ENCODE data around the gene BTF3L4. TPM values are rescaled to one million over a fixed set of nuclear protein-coding genes. Genes with fewer than 3 reads are reported as not detected.

BTF3L4 gene
- total RNA-seq: 104 and 119 TPM in 2 replicates

DNA sequence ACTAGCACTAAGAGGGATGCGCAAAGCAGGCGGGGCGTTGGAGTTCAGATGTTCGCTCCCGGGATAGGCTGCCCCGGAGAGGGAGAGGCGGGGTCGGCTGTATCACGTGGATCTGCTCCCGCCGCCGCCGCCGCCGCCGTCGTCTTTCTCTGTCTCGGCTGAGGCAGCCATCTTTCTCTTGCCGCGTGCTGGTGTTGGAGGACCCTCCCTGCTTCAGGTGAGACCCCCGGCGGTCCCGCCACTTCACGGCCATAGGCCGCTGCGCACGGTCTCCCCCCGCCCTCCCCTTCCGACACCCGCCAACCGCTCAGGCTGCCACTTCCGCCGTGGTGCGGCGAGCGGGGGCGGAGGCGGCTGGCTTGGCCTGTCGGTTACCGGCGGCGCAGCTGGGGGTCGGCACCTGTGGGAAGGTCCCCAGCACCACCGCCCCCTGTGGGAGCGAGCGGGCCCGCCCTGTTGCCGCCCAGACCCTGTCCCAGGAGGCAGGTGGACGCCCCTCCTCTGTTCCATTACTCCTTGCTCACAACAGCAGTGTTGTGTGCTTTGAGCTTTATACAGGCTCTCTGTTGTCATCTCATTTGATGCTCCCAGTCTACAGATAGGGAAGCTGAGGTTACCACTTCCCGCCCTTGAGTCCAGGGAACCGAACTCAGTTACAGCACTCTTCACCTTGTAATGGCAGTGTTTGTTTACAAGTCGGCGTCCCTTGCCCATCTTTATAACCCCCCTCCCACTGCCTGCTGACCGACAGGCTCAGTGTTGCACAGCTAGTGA is at the start of gene BTF3L4:
TSS of gene BTF3L4 (plus strand) at position 133 of the 774 bp plus-strand sequence. CDS start 3,553 bp downstream, outside the sequence.
- peaks cover 50% of the 10 kb centered on the region for H3K4me1 ChIP-seq (ENCODE audit: insufficient read depth, low read length)
- peaks cover 28% of the 10 kb centered on the region for H4K20me1 ChIP-seq (ENCODE audit: insufficient read depth, low read length)
- H3K79me2 ChIP-seq (ENCODE audit: insufficient read depth, low read length): peaks cover 85% of the 10 kb centered on the region
- H3K36me3 ChIP-seq (ENCODE audit: insufficient read depth, low read length): peaks cover 19% of the 10 kb centered on the region
- peak within 1 kb of the TSS; percentile 99 for H3K4me2 ChIP-seq (ENCODE audit: insufficient read depth, low read length)
- peak within 1 kb of the TSS; percentile 84 for H3K4me3 ChIP-seq (ENCODE audit: insufficient read depth, low read length)
- peak within 1 kb of the TSS; percentile 93 for H3K27ac ChIP-seq (ENCODE audit: low read depth, low read length)
- TF ChIP-seq, protein P1, sequence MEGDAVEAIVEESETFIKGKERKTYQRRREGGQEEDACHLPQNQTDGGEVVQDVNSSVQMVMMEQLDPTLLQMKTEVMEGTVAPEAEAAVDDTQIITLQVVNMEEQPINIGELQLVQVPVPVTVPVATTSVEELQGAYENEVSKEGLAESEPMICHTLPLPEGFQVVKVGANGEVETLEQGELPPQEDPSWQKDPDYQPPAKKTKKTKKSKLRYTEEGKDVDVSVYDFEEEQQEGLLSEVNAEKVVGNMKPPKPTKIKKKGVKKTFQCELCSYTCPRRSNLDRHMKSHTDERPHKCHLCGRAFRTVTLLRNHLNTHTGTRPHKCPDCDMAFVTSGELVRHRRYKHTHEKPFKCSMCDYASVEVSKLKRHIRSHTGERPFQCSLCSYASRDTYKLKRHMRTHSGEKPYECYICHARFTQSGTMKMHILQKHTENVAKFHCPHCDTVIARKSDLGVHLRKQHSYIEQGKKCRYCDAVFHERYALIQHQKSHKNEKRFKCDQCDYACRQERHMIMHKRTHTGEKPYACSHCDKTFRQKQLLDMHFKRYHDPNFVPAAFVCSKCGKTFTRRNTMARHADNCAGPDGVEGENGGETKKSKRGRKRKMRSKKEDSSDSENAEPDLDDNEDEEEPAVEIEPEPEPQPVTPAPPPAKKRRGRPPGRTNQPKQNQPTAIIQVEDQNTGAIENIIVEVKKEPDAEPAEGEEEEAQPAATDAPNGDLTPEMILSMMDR (IDR thresholded peaks at IDR 0.05; ENCODE audit: extremely low read depth, low read depth, low read length): no peak
- peak within 1 kb of the TSS; percentile 85 for H2AFZ ChIP-seq (ENCODE audit: low read length)
- DNase-seq (ENCODE audit: insufficient read length, low spot score, missing footprints): peak; percentile 92
- H3K27me3 ChIP-seq (ENCODE audit: insufficient read depth, low read length): no peaks in the 10 kb centered on the region
- no peaks in the 10 kb centered on the region for H3K9me3 ChIP-seq (ENCODE audit: low read depth, low read length)

DNA sequence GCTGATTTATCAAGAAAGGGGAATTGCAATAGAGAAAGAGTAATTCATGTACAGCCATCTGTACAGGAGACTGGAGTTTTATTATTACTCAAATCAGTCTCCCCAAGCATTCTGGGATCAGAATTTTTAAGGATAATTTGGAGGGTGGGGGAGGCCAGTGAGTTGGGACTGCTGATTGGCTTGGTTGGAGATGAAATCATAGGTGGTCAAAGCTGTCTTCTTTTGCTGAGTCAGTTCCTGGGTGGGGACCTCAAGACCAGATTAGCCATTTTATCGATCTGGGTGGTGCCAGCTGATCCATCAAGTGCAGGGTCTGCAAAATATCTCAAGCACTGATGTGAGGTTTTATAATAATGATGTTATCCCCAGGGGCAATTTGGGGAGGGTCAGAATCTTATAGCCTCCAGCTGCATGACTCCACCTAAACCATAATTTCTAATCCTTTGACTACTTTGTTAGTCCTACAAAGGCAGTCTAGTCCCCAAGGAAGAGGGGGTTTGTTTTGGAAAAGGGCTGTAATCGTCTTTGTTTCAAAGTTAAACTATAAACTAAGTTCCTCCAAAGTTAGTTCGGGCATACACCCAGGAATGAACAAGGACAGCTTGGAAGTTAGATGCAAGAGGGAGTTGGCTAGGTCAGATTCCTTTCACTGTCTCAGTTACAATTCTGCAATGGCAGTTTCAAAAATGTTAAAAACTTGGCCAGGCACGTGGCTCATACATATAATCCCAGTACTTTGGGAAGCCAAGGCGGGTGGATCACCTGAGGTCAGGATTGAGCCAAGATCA is 48.7 kb upstream of the BTF3L4 start:
- Histone ChIP-seq H3K27me3 (ENCODE audit: insufficient read depth, low read length) (no peaks in the 10 kb centered on the region), H3K4me2 (ENCODE audit: insufficient read depth, low read length) (peak overlapping the region; percentile 27), H2AFZ (ENCODE audit: low read length) (peak overlapping the region; percentile 69), H3K27ac (ENCODE audit: low read depth, low read length) (peak overlapping the region; percentile 32), H4K20me1 (ENCODE audit: insufficient read depth, low read length) (no peaks in the 10 kb centered on the region), H3K4me1 (ENCODE audit: insufficient read depth, low read length) (peaks cover 27% of the 10 kb centered on the region), H3K9me3 (ENCODE audit: low read depth, low read length) (no peaks in the 10 kb centered on the region), H3K79me2 (ENCODE audit: insufficient read depth, low read length) (no peaks in the 10 kb centered on the region), H3K4me3 (ENCODE audit: insufficient read depth, low read length) (no peak overlapping the region), H3K36me3 (ENCODE audit: insufficient read depth, low read length) (no peaks in the 10 kb centered on the region)
- TF ChIP-seq, protein P1 (IDR thresholded peaks at IDR 0.05; ENCODE audit: extremely low read depth, low read depth, low read length): no peak
- DNase-seq (ENCODE audit: insufficient read length, low spot score, missing footprints): no peak

DNA sequence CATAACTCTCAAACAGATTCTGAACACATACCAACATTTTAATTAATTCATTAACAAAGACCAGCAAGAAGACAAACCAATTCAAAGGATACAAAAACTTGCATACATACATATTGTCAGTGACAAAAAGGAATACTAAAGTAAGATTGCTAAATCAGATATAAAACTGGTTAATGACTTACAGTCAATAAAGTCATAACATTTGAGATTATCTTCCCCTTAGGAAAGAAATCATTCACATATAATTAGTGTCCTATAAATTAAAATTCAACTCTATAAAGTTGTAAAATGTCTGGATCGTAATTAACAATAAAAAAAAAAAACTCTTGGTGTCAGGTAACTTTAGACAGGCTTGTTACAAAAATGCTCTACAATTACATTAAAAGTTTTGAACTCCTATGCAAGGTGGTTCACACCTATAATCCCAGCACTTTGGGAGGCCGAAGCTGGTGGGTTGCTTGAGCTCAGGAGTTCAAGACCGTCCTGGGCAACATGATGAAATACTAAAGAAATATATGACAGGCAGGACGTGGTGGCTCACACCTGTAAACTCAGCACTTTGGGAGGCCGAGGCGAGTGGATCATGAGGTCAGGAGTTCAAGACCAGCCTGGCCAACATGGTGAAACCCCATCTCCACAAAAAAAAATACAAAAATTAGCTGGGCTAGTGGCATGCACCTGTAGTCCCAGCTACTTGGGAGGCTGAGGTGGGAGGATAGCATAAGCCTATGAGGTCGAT is 47.9 kb upstream of the BTF3L4 start:
- H3K9me3 ChIP-seq (ENCODE audit: low read depth, low read length): no peaks in the 10 kb centered on the region
- peaks cover 27% of the 10 kb centered on the region for H3K4me1 ChIP-seq (ENCODE audit: insufficient read depth, low read length)
- H3K27ac ChIP-seq (ENCODE audit: low read depth, low read length): peak overlapping the region; percentile 32
- no peaks in the 10 kb centered on the region for H4K20me1 ChIP-seq (ENCODE audit: insufficient read depth, low read length)
- H2AFZ ChIP-seq (ENCODE audit: low read length): no peak overlapping the region
- DNase-seq (ENCODE audit: insufficient read length, low spot score, missing footprints): no peak
- TF ChIP-seq, protein P1 (IDR thresholded peaks at IDR 0.05; ENCODE audit: extremely low read depth, low read depth, low read length): no peak
- no peaks in the 10 kb centered on the region for H3K36me3 ChIP-seq (ENCODE audit: insufficient read depth, low read length)
- no peaks in the 10 kb centered on the region for H3K79me2 ChIP-seq (ENCODE audit: insufficient read depth, low read length)
- H3K4me2 ChIP-seq (ENCODE audit: insufficient read depth, low read length): peak overlapping the region; percentile 27
- H3K4me3 ChIP-seq (ENCODE audit: insufficient read depth, low read length): no peak overlapping the region
- H3K27me3 ChIP-seq (ENCODE audit: insufficient read depth, low read length): no peaks in the 10 kb centered on the region

All from osteoblast (primary cell).